K562 (cell line): ENCODE data around the gene DIPK1A. TPM values are rescaled to one million over a fixed set of nuclear protein-coding genes. Genes with fewer than 3 reads are reported as not detected.

Experiments used
- ATAC-seq: fragments of 200-7000 bp; cut with Tn5 transposase; 3 replicates; pipeline ENCODE4 v1.9.1; 2020; ENCODE audit warnings: moderate library complexity
- BruUV-seq: library from RNA; stranded (reverse); fragments of 400-500 nt; replicated peaks from 2 replicates; lab custom pipeline; 2021; lab: Mats Ljungman, UMichigan
- CTCF ChIA-PET: fragments of 300-600 bp; formaldehyde crosslinking; extraction: SDS; loops from one replicate; lab custom pipeline; 2021; ENCODE audit warnings: low intra/inter-chr PET ratio; lab: Yijun Ruan, JAX
- POLR2A ChIA-PET: fragments of 300-600, 350-650 bp; sonication (Branson Sonifier 250); formaldehyde crosslinking; extraction: SDS; loops from one replicate; lab custom pipeline; 2021; ENCODE audit warnings: antibody characterized with exemption, inconsistent platforms; lab: Yijun Ruan, JAX
- DNase-seq, 4 experiments: peaks; one replicate each; pipeline versions ENCODE4 v3.0.0 to v3.0.0-alpha.2; 2011 to 2018; ENCODE audit warnings: low spot score in 3 of 4, mixed read lengths in 3 of 4; ENCODE audit errors: extremely low read depth in 1 of 4
- FAIRE-seq: peaks from 2 replicates; lab custom pipeline; 2011; peaks lifted over from hg19 to GRCh38; lab: Jason Lieb, UNC
- H2AFZ ChIP-seq: 2 replicates; pipeline ENCODE4 v1.6.0; 2011; ENCODE audit warnings: low read depth, low read length, control low read depth, inconsistent platforms
- H3K27ac ChIP-seq: fragments of 200-600 bp; 3 replicates; pipeline ENCODE4 v1.8.0; 2011; ENCODE audit warnings: low read depth, mild to moderate bottlenecking, control low read depth, inconsistent platforms, low read length, moderate library complexity, mixed read lengths; ENCODE audit errors: extremely low read depth
- H3K27me3 ChIP-seq, 2 experiments: fragments of 300-600 bp in 1 of 2; 2 replicates in 1 of 2; 3 replicates in 1 of 2; pipeline versions ENCODE4 v1.6.0 to v1.8.0; 2011; ENCODE audit warnings: inconsistent platforms in 2 of 2, low read length in 2 of 2, mild to moderate bottlenecking in 1 of 2, mixed read lengths in 1 of 2, moderate library complexity in 1 of 2; ENCODE audit not compliant: control insufficient read depth in 2 of 2, insufficient read depth in 2 of 2
- H3K36me3 ChIP-seq: fragments of 300-600 bp; 3 replicates; pipeline ENCODE4 v1.8.0; 2011; ENCODE audit warnings: mild to moderate bottlenecking, low read length, inconsistent platforms; ENCODE audit not compliant: control insufficient read depth, insufficient read depth
- H3K4me1 ChIP-seq, 2 experiments: fragments of 200-600 bp in 1 of 2; replicated peaks in 1 of 2; 2 replicates in 1 of 2; 3 replicates in 1 of 2; pipeline versions ENCODE4 v1.5.1 to v1.8.0; 2011; ENCODE audit warnings: inconsistent platforms in 2 of 2, low read length in 2 of 2, mild to moderate bottlenecking in 1 of 2, mixed read lengths in 1 of 2, moderate library complexity in 1 of 2; ENCODE audit not compliant: control insufficient read depth in 2 of 2, insufficient read depth in 2 of 2
- H3K4me2 ChIP-seq: 2 replicates; pipeline ENCODE4 v1.6.1; 2011; ENCODE audit warnings: low read length, control low read depth, inconsistent platforms, mixed read lengths; ENCODE audit not compliant: insufficient read depth
- H3K4me3 ChIP-seq: fragments of 200-600 bp; sonication (generic), shearing (Covaris generic); 2 replicates; pipeline ENCODE4 v1.5.1; 2016; ENCODE audit warnings: control low read depth, inconsistent platforms
- H3K79me2 ChIP-seq: fragments of 200-600 bp; 3 replicates; pipeline ENCODE4 v1.8.0; 2011; ENCODE audit warnings: low read length, inconsistent platforms; ENCODE audit not compliant: control insufficient read depth, insufficient read depth
- H3K9ac ChIP-seq, 2 experiments: 2 replicates each; pipeline versions ENCODE4 v1.6.0 to v1.6.1; 2011; ENCODE audit warnings: low read depth in 2 of 2, low read length in 2 of 2, control low read depth in 1 of 2, inconsistent platforms in 1 of 2, mild to moderate bottlenecking in 1 of 2, mixed read lengths in 1 of 2; ENCODE audit not compliant: insufficient read depth in 1 of 2
- H3K9me1 ChIP-seq: one replicate; pipeline ENCODE4 v1.6.0; 2011; ENCODE audit warnings: inconsistent platforms, mild to moderate bottlenecking, low read length, moderate library complexity; ENCODE audit not compliant: control insufficient read depth, insufficient read depth
- H3K9me3 ChIP-seq: replicated peaks from 2 replicates; pipeline ENCODE4 v1.5.1; 2011; ENCODE audit warnings: low read depth, low read length, inconsistent platforms; ENCODE audit not compliant: control insufficient read depth, insufficient read depth
- H4K20me1 ChIP-seq: replicated peaks from 2 replicates; pipeline ENCODE4 v1.6.1; 2011; ENCODE audit warnings: low read length, inconsistent platforms, mixed read lengths; ENCODE audit not compliant: control insufficient read depth, insufficient read depth
- GABPA ChIP-seq: fragments of 200-800 bp; sonication (Bioruptor generic); conservative IDR thresholded peaks from 2 replicates; pipeline ENCODE4 v1.6.1; 2016; ENCODE audit warnings: low read depth, missing genetic modification characterization, missing compliant biosample characterization
- SOX6 ChIP-seq: fragments of 450-650 bp; IDR thresholded peaks from 2 replicates; pipeline ENCODE4 v1.6.1; 2014; ENCODE audit warnings: mild to moderate bottlenecking
- ZBTB9 ChIP-seq: fragments of 450-650 bp; formaldehyde crosslinking; IDR thresholded peaks from 2 replicates; pipeline ENCODE4 v1.4.0; 2020; ENCODE audit warnings: mild to moderate bottlenecking, moderate library complexity
- ZKSCAN3 ChIP-seq: fragments of 250-450 bp; sonication (Bioruptor Pico); IDR thresholded peaks from 2 replicates; pipeline ENCODE4 v1.4.0; 2020
- ZNF518B ChIP-seq: fragments of 250-450 bp; sonication (Bioruptor Pico); IDR thresholded peaks from 2 replicates; pipeline ENCODE4 v1.5.0; 2021; ENCODE audit warnings: mild to moderate bottlenecking, moderate library complexity
- WGBS: fragments of 100-300 bp; shearing (Covaris generic); methylation state at CpG from one replicate; pipeline ENCODE4 v1.1.6; 2016; ENCODE audit warnings: low coverage, mixed read lengths; ENCODE audit not compliant: insufficient coverage; ENCODE audit errors: missing lambda C conversion rate; 5-methylcytosine and 5-hydroxymethylcytosine counted together
- in situ Hi-C: fragments of 300-500 bp; cut with MboI; formaldehyde crosslinking; loops from 4 replicates; pipeline ENCODE4 v1.15.0; 2018; ENCODE audit warnings: inconsistent platforms, mixed read lengths
- intact Hi-C: fragments of 100-400 bp; cut with micrococcal nuclease; formaldehyde crosslinking; loops from 2 replicates; pipeline ENCODE4 v1.14.2; 2022
- polyA plus RNA-seq, 8 experiments: library from polyadenylated mRNA; depleted of rRNA in 4 of 8; stranded (reverse) in 5 of 8; unstranded in 3 of 8; fragments of >200 nt; fragmentation: Nextera tagmentation in 2 of 8; fragmentation: Illumina TruSeq in 1 of 8; extraction: Ambion mirVana in 2 of 8; extraction: Trizol in 1 of 8; gene quantifications; 2 replicates each; pipeline versions ENCODE4 v1.2.1 to v1.2.3, GENCODE V29; 2011 to 2014; ENCODE audit warnings: inconsistent platforms in 1 of 8, missing spikeins in 1 of 8
- total RNA-seq, 7 experiments: library from RNA; depleted of rRNA in 6 of 7; stranded (reverse); fragments of >200 nt in 6 of 7; fragmentation: Illumina TruSeq in 2 of 7; extraction: Trizol in 2 of 7; gene quantifications; 2 replicates each; pipeline versions ENCODE4 v1.2.1 to v1.2.3, GENCODE V29; 2011 to 2021; ENCODE audit warnings: low replicate concordance in 1 of 7

Gene DIPK1A
- total and polyA plus RNA-seq, 9 of the 15 experiments (the other 6 are each of a cell fraction or from before 2014, with no cell fraction given): 0.54 to 2.5 (median 1.3) TPM

GRCh38 chr1:92956254-92957029 lies 4.8 kb downstream of the DIPK1A start:
- H4K20me1 ChIP-seq: no peaks in the 10 kb centered on the region
- whole genome bisulfite sequencing: 25% methylated on average over 2 of the region's 2 CpGs
- in situ Hi-C loops (no loop called here), intact Hi-C loops (no loop called here)
- H3K4me1 ChIP-seq: peaks cover 25 to 33% of the 10 kb centered on the region in 2 experiments
- no TSS peak for BruUV-seq
- H3K79me2 ChIP-seq: no peaks in the 10 kb centered on the region
- no peak overlapping the region for H2AFZ ChIP-seq
- no peak overlapping the region for H3K9ac ChIP-seq
- no peaks in the 10 kb centered on the region for H3K36me3 ChIP-seq
- ChIA-PET POLR2A (interaction anchor here (0.6 to 1.7 kb wide), 4 partner anchors 15 to 171 kb away, joined by 3 to 5 read pairs (median 4); no protein-coding TSS in a partner anchor), CTCF (interaction anchor here (0.7 kb wide), 1 partner anchor 98 kb away, joined by 3 read pairs; no protein-coding TSS in a partner anchor)
- no peaks in the 10 kb centered on the region for H3K27me3 ChIP-seq
- FAIRE-seq: peak; percentile 29
- H3K27ac ChIP-seq: no peak overlapping the region
- TF ChIP-seq GABPA (tag): 0 out of 2 replicates have a peak, but pooled peaks have one; percentile 3
- no peak for TF ChIP-seq SOX6
- no peak for TF ChIP-seq ZNF518B
- no peak for TF ChIP-seq ZKSCAN3
- TF ChIP-seq ZBTB9 (CRISPR knock-in tag): no peak
- peak overlapping the region; percentile 55; the same call in 1 of the 2 replicates for H3K4me2 ChIP-seq
- no peak for DNase-seq
- no peaks in the 10 kb centered on the region for H3K9me3 ChIP-seq
- no peak; the same call in 2 of the 3 replicates for ATAC-seq
- no peaks in the 10 kb centered on the region for H3K9me1 ChIP-seq
- H3K4me3 ChIP-seq: no peak overlapping the region
